Measurements from ENCODE around the gene MAPKAP1.

MAPKAP1 gene

GRCh38 chr9:125479846-125480615 lies 227.0 kb downstream of the MAPKAP1 start:
- Histone ChIP-seq H3K27ac (ENCODE audit: low read length) (no peak overlapping the region), H3K9me3 (ENCODE audit: control insufficient read depth, low read depth, low read length) (no peaks in the 10 kb centered on the region), H3K4me3 (ENCODE audit: low read length) (no peak overlapping the region), H3K9ac (ENCODE audit: low read length) (no peak overlapping the region), H3K36me3 (ENCODE audit: control insufficient read depth, low read depth, low read length) (no peaks in the 10 kb centered on the region), H3K4me1 (ENCODE audit: control insufficient read depth, low read depth, low read length) (no peaks in the 10 kb centered on the region), H3K27me3 (ENCODE audit: control insufficient read depth, insufficient read depth, low read length) (no peaks in the 10 kb centered on the region)

- H3K4me3 ChIP-seq (ENCODE audit: low read length) = no peak overlapping the region
- no peak overlapping the region for H3K27ac ChIP-seq (ENCODE audit: low read length)
- no peaks in the 10 kb centered on the region for H3K9me3 ChIP-seq (ENCODE audit: control insufficient read depth, low read depth, low read length)
- H3K27me3 ChIP-seq (ENCODE audit: control insufficient read depth, insufficient read depth, low read length) = no peaks in the 10 kb centered on the region
- no peak overlapping the region for H3K9ac ChIP-seq (ENCODE audit: low read length)
- peaks cover 10% of the 10 kb centered on the region for H3K4me1 ChIP-seq (ENCODE audit: control insufficient read depth, low read depth, low read length)
- H3K36me3 ChIP-seq (ENCODE audit: control insufficient read depth, low read depth, low read length) = no peaks in the 10 kb centered on the region
These were observed 229.9 kb downstream of the MAPKAP1 start for GRCh38 chr9:125477089-125477544.

GRCh38 chr9:125476645-125477044 lies 230.4 kb downstream of the MAPKAP1 start:
- peaks cover 10% of the 10 kb centered on the region for H3K4me1 ChIP-seq (ENCODE audit: control insufficient read depth, low read depth, low read length)
- no peak overlapping the region for H3K9ac ChIP-seq (ENCODE audit: low read length)
- H3K36me3 ChIP-seq (ENCODE audit: control insufficient read depth, low read depth, low read length) = no peaks in the 10 kb centered on the region
- no peak overlapping the region for H3K4me3 ChIP-seq (ENCODE audit: low read length)
- no peak overlapping the region for H3K27ac ChIP-seq (ENCODE audit: low read length)
- no peaks in the 10 kb centered on the region for H3K9me3 ChIP-seq (ENCODE audit: control insufficient read depth, low read depth, low read length)
- H3K27me3 ChIP-seq (ENCODE audit: control insufficient read depth, insufficient read depth, low read length) = no peaks in the 10 kb centered on the region

DNA sequence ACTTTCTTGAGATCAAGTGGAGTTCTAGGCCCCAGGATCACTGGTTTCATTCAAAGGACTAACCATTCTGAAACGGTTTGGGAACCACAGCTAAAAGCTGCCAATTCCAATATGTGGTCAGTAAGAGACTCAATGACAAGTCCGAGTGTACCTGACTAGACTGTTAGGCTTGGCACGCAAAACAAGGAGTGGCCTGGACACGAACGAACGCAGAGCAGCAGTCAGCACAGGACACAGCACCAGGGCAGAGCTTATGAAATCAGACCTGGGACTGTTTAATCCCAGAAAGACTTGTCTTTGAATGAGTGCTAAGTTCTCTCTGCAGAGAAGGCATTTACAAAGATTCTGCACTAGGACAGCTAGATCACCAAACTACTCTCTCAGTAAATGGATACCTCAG lies 231.6 kb downstream of the MAPKAP1 start:
- peaks cover 10% of the 10 kb centered on the region for H3K4me1 ChIP-seq (ENCODE audit: control insufficient read depth, low read depth, low read length)
- no peaks in the 10 kb centered on the region for H3K27me3 ChIP-seq (ENCODE audit: control insufficient read depth, insufficient read depth, low read length)
- H3K27ac ChIP-seq (ENCODE audit: low read length) = no peak overlapping the region
- H3K9me3 ChIP-seq (ENCODE audit: control insufficient read depth, low read depth, low read length) = no peaks in the 10 kb centered on the region
- no peak overlapping the region for H3K9ac ChIP-seq (ENCODE audit: low read length)
- no peaks in the 10 kb centered on the region for H3K36me3 ChIP-seq (ENCODE audit: control insufficient read depth, low read depth, low read length)
- no peak overlapping the region for H3K4me3 ChIP-seq (ENCODE audit: low read length)

GRCh38 chr9:125472926-125473701 lies 233.9 kb downstream of the MAPKAP1 start:
- Histone ChIP-seq H3K27ac (ENCODE audit: low read length) (no peak overlapping the region), H3K4me3 (ENCODE audit: low read length) (no peak overlapping the region), H3K27me3 (ENCODE audit: control insufficient read depth, insufficient read depth, low read length) (no peaks in the 10 kb centered on the region), H3K9me3 (ENCODE audit: control insufficient read depth, low read depth, low read length) (no peaks in the 10 kb centered on the region), H3K9ac (ENCODE audit: low read length) (no peak overlapping the region), H3K36me3 (ENCODE audit: control insufficient read depth, low read depth, low read length) (no peaks in the 10 kb centered on the region), H3K4me1 (ENCODE audit: control insufficient read depth, low read depth, low read length) (peaks cover 10% of the 10 kb centered on the region)

DNA sequence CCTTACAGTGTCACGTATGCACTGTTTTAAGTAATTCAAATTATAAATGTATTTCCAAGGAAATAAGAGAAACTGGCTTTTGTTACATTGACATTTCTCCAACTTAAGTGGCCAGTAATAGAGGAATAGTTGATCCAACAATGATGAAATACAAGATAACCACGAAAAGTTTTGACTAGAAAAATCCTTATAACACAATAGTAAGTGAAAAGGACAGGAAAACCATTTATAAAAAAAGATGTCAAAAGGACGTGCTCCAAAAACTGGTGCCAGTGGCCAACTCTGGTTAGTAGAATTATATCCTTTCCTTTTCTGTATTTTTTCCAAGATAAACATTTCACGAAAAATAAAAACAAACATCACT lies 234.5 kb downstream of the MAPKAP1 start:
- H3K36me3 ChIP-seq (ENCODE audit: control insufficient read depth, low read depth, low read length) = no peaks in the 10 kb centered on the region
- no peak overlapping the region for H3K9ac ChIP-seq (ENCODE audit: low read length)
- H3K9me3 ChIP-seq (ENCODE audit: control insufficient read depth, low read depth, low read length) = no peaks in the 10 kb centered on the region
- H3K27ac ChIP-seq (ENCODE audit: low read length) = no peak overlapping the region
- peaks cover 10% of the 10 kb centered on the region for H3K4me1 ChIP-seq (ENCODE audit: control insufficient read depth, low read depth, low read length)
- no peak overlapping the region for H3K4me3 ChIP-seq (ENCODE audit: low read length)
- no peaks in the 10 kb centered on the region for H3K27me3 ChIP-seq (ENCODE audit: control insufficient read depth, insufficient read depth, low read length)

DNA sequence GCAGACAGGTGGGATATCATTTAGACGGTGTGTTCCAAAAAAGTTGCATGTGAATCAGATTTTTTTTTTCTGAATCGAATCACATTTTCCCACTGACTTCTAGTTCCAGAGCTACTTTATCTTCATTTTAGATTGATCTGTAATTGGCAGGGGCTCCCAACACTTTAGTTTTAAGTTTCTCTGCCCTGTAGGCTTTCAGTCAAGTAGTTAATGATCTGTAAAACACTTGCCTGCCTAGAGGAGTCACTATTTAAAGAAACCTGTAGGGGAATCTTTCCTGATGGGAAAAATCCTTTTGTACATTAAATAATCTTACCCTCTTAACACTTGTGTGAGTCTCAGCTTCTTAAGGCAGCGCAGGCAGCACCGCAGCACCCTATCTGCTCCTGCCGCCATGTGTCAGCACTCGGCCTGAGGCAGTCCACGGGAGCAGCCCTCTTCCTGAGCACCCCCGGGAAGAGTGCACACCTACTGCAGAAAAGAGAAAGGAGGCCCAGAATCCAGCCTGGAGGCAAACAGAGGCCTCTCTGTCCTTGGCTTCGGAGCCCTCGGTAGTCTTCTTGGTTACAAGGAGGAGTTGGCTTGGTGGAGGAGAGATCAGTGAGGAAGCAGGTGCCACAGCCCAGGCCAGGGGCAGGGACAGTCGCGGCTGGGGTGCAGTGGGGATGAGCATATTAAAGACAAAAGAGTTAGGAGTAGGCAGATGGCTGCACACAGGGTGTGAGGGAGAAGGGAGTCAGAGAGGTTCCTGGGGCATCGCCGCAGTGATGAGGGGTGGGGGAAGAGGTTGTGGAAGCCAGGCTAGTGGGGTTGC lies 236.0 kb downstream of the MAPKAP1 start:
- Histone ChIP-seq H3K9ac (ENCODE audit: low read length) (no peak overlapping the region), H3K9me3 (ENCODE audit: control insufficient read depth, low read depth, low read length) (no peaks in the 10 kb centered on the region), H3K4me1 (ENCODE audit: control insufficient read depth, low read depth, low read length) (peaks cover 10% of the 10 kb centered on the region), H3K27me3 (ENCODE audit: control insufficient read depth, insufficient read depth, low read length) (no peaks in the 10 kb centered on the region), H3K36me3 (ENCODE audit: control insufficient read depth, low read depth, low read length) (no peaks in the 10 kb centered on the region), H3K4me3 (ENCODE audit: low read length) (no peak overlapping the region), H3K27ac (ENCODE audit: low read length) (no peak overlapping the region)

DNA sequence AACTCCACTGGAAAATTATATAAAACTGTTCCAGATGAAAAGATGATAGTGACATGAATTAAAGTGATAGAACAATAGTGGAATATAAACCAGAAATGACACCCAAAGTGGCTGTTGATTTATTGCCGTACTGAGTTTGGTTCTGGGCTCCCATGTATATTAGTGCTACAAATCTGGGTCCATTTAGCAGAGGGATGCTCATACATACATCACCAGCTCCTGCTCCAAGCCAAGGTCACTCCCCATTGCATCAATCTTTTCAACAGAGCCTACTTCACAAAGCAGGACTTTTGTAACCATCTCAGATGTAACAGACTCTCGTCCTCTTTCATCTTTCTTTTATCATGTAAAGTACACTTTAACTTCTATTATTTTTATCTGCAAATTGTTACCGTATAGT lies 236.8 kb downstream of the MAPKAP1 start:
- H3K9ac ChIP-seq (ENCODE audit: low read length) = no peak overlapping the region
- H3K27ac ChIP-seq (ENCODE audit: low read length) = no peak overlapping the region
- no peaks in the 10 kb centered on the region for H3K27me3 ChIP-seq (ENCODE audit: control insufficient read depth, insufficient read depth, low read length)
- no peaks in the 10 kb centered on the region for H3K9me3 ChIP-seq (ENCODE audit: control insufficient read depth, low read depth, low read length)
- peaks cover 10% of the 10 kb centered on the region for H3K4me1 ChIP-seq (ENCODE audit: control insufficient read depth, low read depth, low read length)
- no peaks in the 10 kb centered on the region for H3K36me3 ChIP-seq (ENCODE audit: control insufficient read depth, low read depth, low read length)
- H3K4me3 ChIP-seq (ENCODE audit: low read length) = no peak overlapping the region

DNA sequence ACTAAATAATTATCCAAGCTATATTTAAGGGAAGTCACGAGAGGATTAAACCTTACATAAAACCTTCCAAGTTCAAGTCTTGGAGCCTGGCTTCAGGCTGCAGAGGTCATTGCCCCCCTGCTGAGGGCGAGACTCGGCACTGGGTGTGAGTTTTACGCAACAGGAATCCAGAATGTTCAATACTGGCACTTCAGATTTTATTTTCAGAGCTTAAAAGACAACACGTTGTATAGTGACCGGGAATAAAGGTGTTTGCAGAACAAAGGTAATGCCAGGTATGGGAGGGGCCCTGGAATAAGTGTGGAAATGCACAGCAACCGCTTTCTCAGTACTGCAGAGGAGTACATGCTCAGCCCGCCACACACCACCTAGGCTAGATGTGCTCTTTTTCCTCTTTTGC lies 238.4 kb downstream of the MAPKAP1 start:
- Histone ChIP-seq H3K9me3 (ENCODE audit: control insufficient read depth, low read depth, low read length) (no peaks in the 10 kb centered on the region), H3K9ac (ENCODE audit: low read length) (no peak overlapping the region), H3K27me3 (ENCODE audit: control insufficient read depth, insufficient read depth, low read length) (no peaks in the 10 kb centered on the region), H3K36me3 (ENCODE audit: control insufficient read depth, low read depth, low read length) (no peaks in the 10 kb centered on the region), H3K4me1 (ENCODE audit: control insufficient read depth, low read depth, low read length) (peaks cover 9% of the 10 kb centered on the region), H3K4me3 (ENCODE audit: low read length) (no peak overlapping the region), H3K27ac (ENCODE audit: low read length) (no peak overlapping the region)

DNA sequence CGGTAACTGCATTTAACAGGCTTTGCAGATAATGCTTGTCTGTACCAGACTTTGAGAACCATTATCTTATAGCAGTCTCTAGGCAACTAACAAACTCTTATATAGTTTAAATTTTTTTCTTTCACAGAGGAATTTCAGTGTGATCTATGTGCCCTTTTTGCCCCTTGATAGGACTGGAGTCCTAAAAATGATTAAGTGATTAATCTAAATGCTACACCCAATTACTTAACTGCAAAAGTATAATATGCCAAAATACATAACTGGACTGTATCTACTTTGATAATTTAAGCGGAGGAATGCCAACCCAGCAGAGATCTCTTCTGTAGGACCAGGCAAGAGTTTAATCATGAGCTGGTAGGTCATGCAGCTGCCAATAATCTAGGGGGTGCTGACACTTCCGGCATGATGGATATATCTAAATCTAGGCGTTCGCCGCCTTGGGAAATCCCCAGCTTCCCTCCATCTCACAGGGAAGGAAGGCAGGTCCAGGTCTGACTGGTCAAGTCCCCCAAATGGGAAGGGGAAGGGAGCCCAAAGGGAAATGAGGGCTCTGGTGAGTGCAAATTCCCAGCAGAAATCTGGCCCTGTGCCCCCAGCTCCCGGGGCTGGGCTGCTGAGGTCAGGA lies 239.8 kb downstream of the MAPKAP1 start:
- Histone ChIP-seq H3K27me3 (ENCODE audit: control insufficient read depth, insufficient read depth, low read length) (no peaks in the 10 kb centered on the region), H3K9me3 (ENCODE audit: control insufficient read depth, low read depth, low read length) (no peaks in the 10 kb centered on the region), H3K27ac (ENCODE audit: low read length) (no peak overlapping the region), H3K4me1 (ENCODE audit: control insufficient read depth, low read depth, low read length) (peaks cover 4% of the 10 kb centered on the region), H3K36me3 (ENCODE audit: control insufficient read depth, low read depth, low read length) (no peaks in the 10 kb centered on the region), H3K9ac (ENCODE audit: low read length) (no peak overlapping the region), H3K4me3 (ENCODE audit: low read length) (no peak overlapping the region)

DNA sequence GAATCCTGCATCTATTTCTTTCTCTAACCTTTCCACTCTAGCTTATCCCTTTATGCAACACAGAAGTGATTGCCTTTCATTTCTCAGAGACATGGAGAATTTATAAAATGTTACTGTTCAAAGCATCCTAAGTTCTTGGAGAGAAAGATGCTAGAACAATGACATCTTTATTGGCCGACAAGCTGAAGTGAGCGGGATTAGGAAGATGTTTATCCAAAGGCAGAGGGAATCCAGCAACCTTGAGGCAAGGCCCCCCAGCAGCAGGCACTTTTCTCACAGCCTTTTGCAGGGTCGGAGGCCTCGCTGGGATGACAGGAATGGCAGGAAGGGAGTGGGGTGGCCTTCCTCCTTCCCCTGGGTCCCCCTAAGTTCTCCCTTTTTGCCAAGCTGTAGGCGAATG lies 240.6 kb downstream of the MAPKAP1 start:
- no peak overlapping the region for H3K27ac ChIP-seq (ENCODE audit: low read length)
- no peaks in the 10 kb centered on the region for H3K9me3 ChIP-seq (ENCODE audit: control insufficient read depth, low read depth, low read length)
- no peaks in the 10 kb centered on the region for H3K36me3 ChIP-seq (ENCODE audit: control insufficient read depth, low read depth, low read length)
- H3K9ac ChIP-seq (ENCODE audit: low read length) = no peak overlapping the region
- no peaks in the 10 kb centered on the region for H3K27me3 ChIP-seq (ENCODE audit: control insufficient read depth, insufficient read depth, low read length)
- H3K4me3 ChIP-seq (ENCODE audit: low read length) = no peak overlapping the region
- peaks cover 4% of the 10 kb centered on the region for H3K4me1 ChIP-seq (ENCODE audit: control insufficient read depth, low read depth, low read length)

Measured in iPS-18a (cell line).